HFF-Myc (cell line): Measurements from ENCODE around the gene VPS18.

Source experiments
- DNase-seq: peaks from one replicate; pipeline ENCODE4 v3.0.0-alpha.2; 2011; ENCODE audit warnings: low read depth; ENCODE audit errors: extremely low read depth
- H3K4me3 ChIP-seq: replicated peaks from 2 replicates; pipeline ENCODE4 v1.5.1; 2011; ENCODE audit warnings: low read depth, mild to moderate bottlenecking, control low read depth, low read length
- CTCF ChIP-seq: IDR thresholded peaks from 2 replicates; pipeline ENCODE4 v1.5.1; 2012; ENCODE audit warnings: mild to moderate bottlenecking, low read depth, low read length, control low read depth; ENCODE audit errors: missing control alignments

VPS18 gene

GRCh38 chr15:40926659-40927494 is 32.6 kb downstream of the VPS18 start:
- no peak overlapping the region for H3K4me3 ChIP-seq
- DNase-seq = no peak
- TF ChIP-seq CTCF = no peak

DNA sequence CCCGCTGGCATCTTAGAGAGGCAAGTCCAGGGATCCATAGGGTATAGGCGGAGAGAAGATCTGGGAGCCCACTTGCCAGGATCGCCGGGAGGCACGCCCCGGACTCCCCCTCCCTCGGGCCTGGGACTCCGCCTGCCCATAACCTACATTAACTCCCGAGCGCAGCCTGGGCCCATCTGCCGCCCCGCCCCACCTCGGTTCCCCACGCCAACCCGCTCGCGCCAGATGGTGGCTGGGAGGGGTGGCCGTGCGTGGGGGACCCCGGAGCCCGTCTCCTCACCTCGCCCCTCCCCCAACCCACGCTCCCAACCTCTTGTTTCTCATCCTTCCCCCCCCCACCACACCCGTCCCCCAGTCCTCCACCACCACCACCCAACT is 33.2 kb downstream of the VPS18 start:
- no peak overlapping the region; the same call in 1 of the 2 replicates for H3K4me3 ChIP-seq
- TF ChIP-seq CTCF = no peak

GRCh38 chr15:40927873-40928806 is 33.9 kb downstream of the VPS18 start:
- peak overlapping the region; percentile 52 for H3K4me3 ChIP-seq
- DNase-seq = no peak
- TF ChIP-seq CTCF = no peak

More for the DNA sequence above, 33.2 kb downstream of the VPS18 start:
- DNase-seq = no peak

DNA sequence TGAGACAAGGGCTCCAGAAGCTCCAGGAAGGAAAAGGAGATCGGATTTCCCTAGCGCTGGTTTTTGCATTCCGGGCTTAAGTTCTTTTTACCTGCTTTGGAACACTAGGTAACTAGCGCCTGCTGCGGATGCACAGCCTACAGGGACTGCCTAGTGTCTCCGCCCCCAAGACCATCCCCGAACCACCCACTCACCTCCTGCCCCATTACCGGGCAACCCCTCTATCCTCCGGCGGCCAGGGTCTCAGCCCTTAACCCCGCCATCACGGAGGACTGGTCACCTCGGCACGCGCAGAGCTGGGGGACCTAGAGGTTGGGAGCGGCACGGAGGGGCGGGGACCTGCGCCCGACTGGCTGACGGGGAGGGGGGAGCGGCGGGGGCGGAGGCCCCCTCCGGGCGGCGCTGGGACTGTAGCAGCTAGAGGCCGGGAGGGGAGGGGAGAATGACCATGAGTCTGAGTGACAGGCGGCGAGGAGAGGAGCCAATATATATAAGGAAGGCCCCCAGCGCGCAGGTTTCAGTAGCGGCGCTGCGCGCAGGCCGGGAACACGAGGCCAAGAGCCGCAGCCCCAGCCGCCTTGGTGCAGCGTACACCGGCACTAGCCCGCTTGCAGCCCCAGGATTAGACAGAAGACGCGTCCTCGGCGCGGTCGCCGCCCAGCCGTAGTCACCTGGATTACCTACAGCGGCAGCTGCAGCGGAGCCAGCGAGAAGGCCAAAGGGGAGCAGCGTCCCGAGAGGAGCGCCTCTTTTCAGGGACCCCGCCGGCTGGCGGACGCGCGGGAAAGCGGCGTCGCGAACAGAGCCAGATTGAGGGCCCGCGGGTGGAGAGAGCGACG is 34.8 kb downstream of the VPS18 start, which contains the start of gene DLL4:
Gene DLL4, plus strand, starts transcription at position 520 of the 839 bp plus-strand sequence. CDS start 329 bp downstream, outside the sequence.
- DNase-seq = no peak
- TF ChIP-seq CTCF = no peak
- H3K4me3 ChIP-seq = peak within 1 kb of the TSS; percentile 52

DNA sequence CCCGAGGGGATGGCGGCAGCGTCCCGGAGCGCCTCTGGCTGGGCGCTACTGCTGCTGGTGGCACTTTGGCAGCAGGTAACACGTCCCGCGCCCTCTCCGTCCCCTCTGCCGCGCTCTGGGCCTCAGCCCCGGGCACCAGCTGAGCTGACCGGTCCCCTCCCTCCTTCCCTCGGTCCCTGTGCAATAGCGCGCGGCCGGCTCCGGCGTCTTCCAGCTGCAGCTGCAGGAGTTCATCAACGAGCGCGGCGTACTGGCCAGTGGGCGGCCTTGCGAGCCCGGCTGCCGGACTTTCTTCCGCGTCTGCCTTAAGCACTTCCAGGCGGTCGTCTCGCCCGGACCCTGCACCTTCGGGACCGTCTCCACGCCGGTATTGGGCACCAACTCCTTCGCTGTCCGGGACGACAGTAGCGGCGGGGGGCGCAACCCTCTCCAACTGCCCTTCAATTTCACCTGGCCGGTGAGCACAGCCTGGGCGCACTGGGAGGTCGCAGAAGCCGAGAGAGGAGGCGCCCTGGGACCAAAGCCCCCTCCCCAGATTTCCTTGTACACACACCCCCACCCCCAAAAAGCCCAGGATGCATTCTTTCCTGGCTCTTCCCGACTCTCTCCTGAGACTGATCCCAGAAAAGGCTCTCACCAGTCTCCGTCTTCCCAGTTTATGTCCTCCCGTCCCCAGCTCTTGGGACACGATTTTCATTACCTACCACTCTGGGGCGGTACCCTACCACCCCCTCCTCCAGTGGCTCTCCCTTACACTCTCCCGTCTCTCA is 35.6 kb downstream of the VPS18 start:
- no peak for TF ChIP-seq CTCF
- no peak for DNase-seq
- H3K4me3 ChIP-seq = peak overlapping the region; percentile 52
